IMR-90 (cell line): Measurements from ENCODE around the gene AGAP1. TPM values are rescaled to one million over a fixed set of nuclear protein-coding genes. Genes with fewer than 3 reads are reported as not detected.

ENCODE experiments used
- ATAC-seq: fragments of 200-7000 bp; cut with Tn5 transposase; 2 replicates; pipeline ENCODE4 v1.9.1; 2020; ENCODE audit warnings: low read depth, mild to moderate bottlenecking, moderate library complexity
- BruUV-seq: library from RNA; stranded (reverse); fragments of 400-500 nt; replicated peaks from 2 replicates; lab custom pipeline; 2021; lab: Mats Ljungman, UMichigan
- CTCF ChIA-PET: fragments of 300-600 bp; formaldehyde crosslinking; extraction: SDS; loops from one replicate; lab custom pipeline; 2021; ENCODE audit warnings: antibody characterized with exemption; lab: Yijun Ruan, JAX
- POLR2A ChIA-PET: fragments of 300-600 bp; sonication (Branson Sonifier 250); formaldehyde crosslinking; loops from one replicate; lab custom pipeline; 2022; ENCODE audit warnings: antibody characterized with exemption; ENCODE audit not compliant: unreplicated experiment; lab: Charles Lee
- DNase-seq: peaks from one replicate; pipeline ENCODE4 v3.0.0; 2013
- H2AFZ ChIP-seq: replicated peaks from 2 replicates; pipeline ENCODE3; 2013; ENCODE audit warnings: low read length, mild to moderate bottlenecking; ENCODE audit not compliant: poor library complexity
- H2AK5ac ChIP-seq: 2 replicates; pipeline ENCODE4 v1.6.1; 2013; ENCODE audit warnings: low read depth, low read length, inconsistent platforms
- H2AK9ac ChIP-seq: replicated peaks from 2 replicates; pipeline ENCODE3; 2013; ENCODE audit warnings: mild to moderate bottlenecking, low read depth, low read length, moderate library complexity; ENCODE audit not compliant: poor library complexity
- H2BK120ac ChIP-seq: 2 replicates; pipeline ENCODE4 v1.6.1; 2013; ENCODE audit warnings: low read depth, low read length, inconsistent platforms
- H2BK15ac ChIP-seq: 3 replicates; pipeline ENCODE4 v1.6.1; 2013; ENCODE audit warnings: low read depth, low read length, inconsistent platforms
- H2BK20ac ChIP-seq: 2 replicates; pipeline ENCODE4 v1.6.1; 2013; ENCODE audit warnings: low read depth, mild to moderate bottlenecking, inconsistent platforms, low read length, moderate library complexity
- H2BK5ac ChIP-seq: 2 replicates; pipeline ENCODE4 v1.6.1; 2013; ENCODE audit warnings: mild to moderate bottlenecking, low read depth, low read length, inconsistent platforms; ENCODE audit not compliant: poor library complexity, severe bottlenecking
- H3K14ac ChIP-seq: replicated peaks from 2 replicates; pipeline ENCODE4 v1.6.1; 2013; ENCODE audit warnings: low read depth, low read length, inconsistent platforms
- H3K18ac ChIP-seq: 2 replicates; pipeline ENCODE4 v1.6.1; 2013; ENCODE audit warnings: low read depth, low read length, control low read depth
- H3K23ac ChIP-seq: 2 replicates; pipeline ENCODE4 v1.6.1; 2013; ENCODE audit warnings: low read depth, low read length, inconsistent platforms
- H3K27ac ChIP-seq: 2 replicates; pipeline ENCODE4 v1.5.1; 2013; ENCODE audit warnings: mild to moderate bottlenecking, control low read depth, low read length; ENCODE audit not compliant: insufficient read depth
- H3K27me3 ChIP-seq: 2 replicates; pipeline ENCODE4 v1.6.1; 2013; ENCODE audit warnings: low read length; ENCODE audit not compliant: control insufficient read depth, insufficient read depth
- H3K36me3 ChIP-seq: 2 replicates; pipeline ENCODE4 v1.6.1; 2013; ENCODE audit warnings: low read length, mixed read lengths; ENCODE audit not compliant: control insufficient read depth, insufficient read depth
- H3K4ac ChIP-seq: 2 replicates; pipeline ENCODE4 v1.6.1; 2013; ENCODE audit warnings: low read depth, low read length, inconsistent platforms
- H3K4me1 ChIP-seq: 2 replicates; pipeline ENCODE4 v1.6.1; 2013; ENCODE audit warnings: low read length, mixed read lengths; ENCODE audit not compliant: control insufficient read depth, insufficient read depth
- H3K4me2 ChIP-seq: 2 replicates; pipeline ENCODE4 v1.6.1; 2013; ENCODE audit warnings: low read depth, mild to moderate bottlenecking, control low read depth, low read length, moderate library complexity
- H3K4me3 ChIP-seq: 2 replicates; pipeline ENCODE4 v1.5.1; 2013; ENCODE audit warnings: low read depth, mild to moderate bottlenecking, control low read depth, low read length, moderate library complexity; ENCODE audit not compliant: insufficient read depth
- H3K56ac ChIP-seq: 2 replicates; pipeline ENCODE4 v1.6.1; 2013; ENCODE audit warnings: low read length, inconsistent platforms; ENCODE audit not compliant: insufficient read depth; ENCODE audit errors: extremely low read depth
- H3K79me1 ChIP-seq, 2 experiments: 2 replicates each; pipeline ENCODE4 v1.6.1; 2013; ENCODE audit warnings: low read length in 2 of 2, inconsistent platforms in 1 of 2, low read depth in 1 of 2
- H3K9ac ChIP-seq: 2 replicates; pipeline ENCODE4 v1.6.1; 2013; ENCODE audit warnings: low read depth, low read length, control low read depth
- H3K9me1 ChIP-seq: 2 replicates; pipeline ENCODE4 v1.6.1; 2013; ENCODE audit warnings: low read length, inconsistent platforms; ENCODE audit not compliant: insufficient read depth
- H3K9me3 ChIP-seq: 2 replicates; pipeline ENCODE4 v1.6.1; 2013; ENCODE audit warnings: low read length; ENCODE audit not compliant: control insufficient read depth, insufficient read depth
- H4K20me1 ChIP-seq: 2 replicates; pipeline ENCODE4 v1.6.1; 2013; ENCODE audit warnings: low read length, inconsistent platforms; ENCODE audit not compliant: insufficient read depth
- H4K5ac ChIP-seq: 2 replicates; pipeline ENCODE4 v1.6.1; 2013; ENCODE audit warnings: mild to moderate bottlenecking, low read depth, low read length, control low read depth
- H4K8ac ChIP-seq, 2 experiments: 2 replicates each; pipeline ENCODE4 v1.6.1; 2013; ENCODE audit warnings: low read depth in 2 of 2, low read length in 2 of 2, control low read depth in 1 of 2, inconsistent platforms in 1 of 2
- H4K91ac ChIP-seq: 2 replicates; pipeline ENCODE4 v1.6.1; 2013; ENCODE audit warnings: low read depth, low read length, inconsistent platforms; ENCODE audit not compliant: insufficient read depth
- BHLHE40 ChIP-seq: fragments of 150-350 bp; IDR thresholded peaks from 2 replicates; pipeline ENCODE4 v1.6.1; 2016; ENCODE audit warnings: mild to moderate bottlenecking, low read depth, low read length
- MAFK ChIP-seq: IDR thresholded peaks from 2 replicates; pipeline ENCODE4 v1.6.1; 2012; ENCODE audit warnings: low read depth, low read length, improper control_type of control experiment
- MXI1 ChIP-seq: IDR thresholded peaks from 2 replicates; pipeline ENCODE4 v1.6.1; 2012; ENCODE audit warnings: low read depth, mild to moderate bottlenecking, low read length, moderate library complexity, borderline replicate concordance
- NFE2L2 ChIP-seq: fragments of 150-350 bp; IDR thresholded peaks from 2 replicates; pipeline ENCODE4 v1.6.1; 2016; ENCODE audit warnings: low read depth, mild to moderate bottlenecking, low read length
- RAD21 ChIP-seq: IDR thresholded peaks from 2 replicates; pipeline ENCODE4 v1.6.1; 2012; ENCODE audit warnings: low read length, improper control_type of control experiment
- SMC3 ChIP-seq: fragments of 150-350 bp; IDR thresholded peaks from 2 replicates; pipeline ENCODE4 v1.6.1; 2016; ENCODE audit warnings: low read depth, mild to moderate bottlenecking, antibody characterized with exemption, low read length, moderate library complexity
- WGBS, 2 experiments: methylation state at CpG; one replicate each; pipeline versions ENCODE4 v1.1.5 to v1.1.7; 2013; ENCODE audit warnings: missing lambda C conversion rate in 2 of 2; ENCODE audit not compliant: insufficient read length in 1 of 2; ENCODE audit errors: extremely low coverage in 2 of 2; 5-methylcytosine and 5-hydroxymethylcytosine counted together
- dilution Hi-C: fragments of 300-500 bp; cut with HindIII; formaldehyde crosslinking; loops from one replicate; pipeline ENCODE4 v1.14.3; 2018; ENCODE audit warnings: low sequenced_read_pairs; ENCODE audit not compliant: unreplicated experiment
- in situ Hi-C: fragments of 300-500 bp; cut with MboI; formaldehyde crosslinking; loops from 3 replicates; pipeline ENCODE4 v1.14.3; 2019; ENCODE audit warnings: low sequenced_read_pairs, inconsistent platforms, mixed read lengths
- intact Hi-C: fragments of 100-400 bp; cut with micrococcal nuclease; formaldehyde crosslinking; loops from 2 replicates; pipeline ENCODE4 v1.10.0; 2022
- polyA plus RNA-seq, 3 experiments: library from polyadenylated mRNA; depleted of rRNA; stranded (reverse); fragments of >200 nt; gene quantifications; 2 replicates each; pipeline ENCODE4 v1.2.3, GENCODE V29; 2012; ENCODE audit warnings: low replicate concordance in 1 of 3
- total RNA-seq: library from RNA; depleted of rRNA; stranded (reverse); fragments of >200 nt; gene quantifications from 2 replicates; pipeline ENCODE4 v1.2.3, GENCODE V29; 2012
- TF ChIP-seq, protein P1 (sequence below): fragments of 150-350 bp; IDR thresholded peaks from 2 replicates; pipeline ENCODE4 v1.6.1; 2017; ENCODE audit warnings: mild to moderate bottlenecking, antibody characterized with exemption, low read length, low read depth
- TF ChIP-seq, protein P2 (sequence below): conservative IDR thresholded peaks from 2 replicates; pipeline ENCODE4 v1.5.1; 2012; ENCODE audit warnings: mild to moderate bottlenecking, low read depth, low read length, improper control_type of control experiment

AGAP1 gene
- total and polyA plus RNA-seq, 2 of the 4 experiments (the other 2 are of a cell fraction): 15.1 to 16.4 TPM

DNA sequence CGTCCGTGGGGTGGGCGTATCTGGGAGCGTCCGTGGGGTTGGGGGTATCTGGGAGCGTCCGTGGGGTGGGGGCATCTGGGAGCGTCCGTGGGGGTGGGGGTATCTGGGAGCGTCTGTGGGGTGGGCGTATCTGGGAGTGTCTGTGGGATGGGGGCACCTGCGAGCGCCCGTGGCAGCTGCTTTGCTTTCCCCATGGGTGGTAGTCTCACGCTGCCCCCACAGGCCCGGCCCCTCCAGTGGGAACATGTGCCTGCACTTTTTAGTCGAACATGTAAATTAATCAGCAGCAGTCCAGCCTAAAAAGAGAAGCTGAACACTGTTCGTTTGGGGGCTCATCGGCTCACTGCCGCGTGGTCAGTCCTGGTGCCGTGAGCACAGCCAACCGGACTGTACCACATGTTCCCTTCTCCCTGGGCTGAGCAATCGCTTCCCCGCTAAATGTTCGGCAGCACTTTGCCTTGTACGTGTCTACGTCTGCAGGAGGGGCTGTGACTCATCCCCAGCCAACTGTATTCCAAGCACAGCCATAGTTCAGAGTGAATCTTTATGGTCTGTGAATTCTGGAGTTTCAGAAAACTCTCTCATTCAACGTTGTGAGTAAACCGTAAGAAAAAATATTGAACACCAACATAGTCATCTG is 271.5 kb downstream of the AGAP1 start (continued):
- TF ChIP-seq MXI1: no peak

DNA sequence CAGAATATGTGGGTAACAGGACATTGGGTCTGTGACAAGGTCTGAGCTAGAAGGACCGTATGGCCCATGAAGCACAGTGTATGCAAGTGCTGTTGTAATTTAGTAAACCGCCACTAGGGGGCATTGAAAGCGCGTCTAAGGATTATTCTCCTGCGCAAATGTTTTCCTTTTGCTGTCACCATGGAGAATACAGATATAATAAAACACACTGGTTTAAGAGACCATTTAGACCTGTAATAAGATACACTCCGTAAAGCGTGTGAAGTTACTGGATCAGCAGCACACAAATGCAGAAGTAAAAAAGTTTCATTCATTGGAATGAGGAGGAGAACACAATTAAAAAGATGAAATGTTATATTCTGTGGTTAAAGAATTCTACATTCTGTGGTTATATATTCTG is 272.4 kb downstream of the AGAP1 start:
- no peaks in the 10 kb centered on the region for H3K79me1 ChIP-seq
- no TSS peak for BruUV-seq
- H2BK5ac ChIP-seq: no peak overlapping the region
- WGBS, 2 experiments: no CpG with 5 or more reads among the region's 7 CpGs
- TF ChIP-seq, protein P1, sequence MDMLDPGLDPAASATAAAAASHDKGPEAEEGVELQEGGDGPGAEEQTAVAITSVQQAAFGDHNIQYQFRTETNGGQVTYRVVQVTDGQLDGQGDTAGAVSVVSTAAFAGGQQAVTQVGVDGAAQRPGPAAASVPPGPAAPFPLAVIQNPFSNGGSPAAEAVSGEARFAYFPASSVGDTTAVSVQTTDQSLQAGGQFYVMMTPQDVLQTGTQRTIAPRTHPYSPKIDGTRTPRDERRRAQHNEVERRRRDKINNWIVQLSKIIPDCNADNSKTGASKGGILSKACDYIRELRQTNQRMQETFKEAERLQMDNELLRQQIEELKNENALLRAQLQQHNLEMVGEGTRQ: no peak
- TF ChIP-seq SMC3 (peak; percentile 58), RAD21 (peak; percentile 79), NFE2L2 (no peak), BHLHE40 (no peak), MAFK (no peak)
- TF ChIP-seq, protein P2, sequence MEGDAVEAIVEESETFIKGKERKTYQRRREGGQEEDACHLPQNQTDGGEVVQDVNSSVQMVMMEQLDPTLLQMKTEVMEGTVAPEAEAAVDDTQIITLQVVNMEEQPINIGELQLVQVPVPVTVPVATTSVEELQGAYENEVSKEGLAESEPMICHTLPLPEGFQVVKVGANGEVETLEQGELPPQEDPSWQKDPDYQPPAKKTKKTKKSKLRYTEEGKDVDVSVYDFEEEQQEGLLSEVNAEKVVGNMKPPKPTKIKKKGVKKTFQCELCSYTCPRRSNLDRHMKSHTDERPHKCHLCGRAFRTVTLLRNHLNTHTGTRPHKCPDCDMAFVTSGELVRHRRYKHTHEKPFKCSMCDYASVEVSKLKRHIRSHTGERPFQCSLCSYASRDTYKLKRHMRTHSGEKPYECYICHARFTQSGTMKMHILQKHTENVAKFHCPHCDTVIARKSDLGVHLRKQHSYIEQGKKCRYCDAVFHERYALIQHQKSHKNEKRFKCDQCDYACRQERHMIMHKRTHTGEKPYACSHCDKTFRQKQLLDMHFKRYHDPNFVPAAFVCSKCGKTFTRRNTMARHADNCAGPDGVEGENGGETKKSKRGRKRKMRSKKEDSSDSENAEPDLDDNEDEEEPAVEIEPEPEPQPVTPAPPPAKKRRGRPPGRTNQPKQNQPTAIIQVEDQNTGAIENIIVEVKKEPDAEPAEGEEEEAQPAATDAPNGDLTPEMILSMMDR: peak; percentile 89
- ChIA-PET POLR2A (no interaction called here), CTCF (interaction anchor here (0.6 to 1.9 kb wide), 7 partner anchors 9 to 414 kb away, joined by 3 to 8 read pairs (median 5); no protein-coding TSS in a partner anchor)
- H3K9ac ChIP-seq: no peak overlapping the region
- H2BK20ac ChIP-seq: no peak overlapping the region
- H3K14ac ChIP-seq: no peak overlapping the region
- no peaks in the 10 kb centered on the region for H3K27me3 ChIP-seq
- intact Hi-C loops (loop anchor here (1.0 to 5.0 kb wide), 2 partner anchors 415 to 576 kb away; no protein-coding TSS in a partner anchor), dilution Hi-C loops (no loop called here), in situ Hi-C loops (loop anchor here (5.0 kb wide), 1 partner anchor 411 kb away; no protein-coding TSS in a partner anchor)
- no peaks in the 10 kb centered on the region for H3K9me3 ChIP-seq
- H3K27ac ChIP-seq: no peak overlapping the region
- H4K5ac ChIP-seq: no peak overlapping the region
- H4K8ac ChIP-seq: no peak overlapping the region
- peak; percentile 96 for ATAC-seq
- H3K18ac ChIP-seq: no peak overlapping the region
- no peaks in the 10 kb centered on the region for H3K9me1 ChIP-seq
- H3K23ac ChIP-seq: no peak overlapping the region
- H2BK120ac ChIP-seq: no peak overlapping the region
- H3K4ac ChIP-seq: no peak overlapping the region
- H2AK5ac ChIP-seq: no peak overlapping the region
- H2AK9ac ChIP-seq: no peak overlapping the region
- no peak overlapping the region for H3K4me2 ChIP-seq
- no peak overlapping the region for H4K91ac ChIP-seq
- H4K20me1 ChIP-seq: no peaks in the 10 kb centered on the region
- H2AFZ ChIP-seq: no peak overlapping the region
- H3K36me3 ChIP-seq: peaks cover 1% of the 10 kb centered on the region; the same call in 1 of the 2 replicates
- DNase-seq: peak; percentile 74
- no peak overlapping the region for H3K56ac ChIP-seq
- H3K4me3 ChIP-seq: no peak overlapping the region
- H3K4me1 ChIP-seq: no peaks in the 10 kb centered on the region
- H2BK15ac ChIP-seq: no peak overlapping the region
